Liver (tissue), 9 donors: ENCODE data around the gene ALDH1A2. TPM values are rescaled to one million over a fixed set of nuclear protein-coding genes. Genes with fewer than 3 reads are reported as not detected.

Experiments used
- DNase-seq: peaks from one replicate; pipeline ENCODE4 v3.0.0-alpha.2; 2017; ENCODE audit warnings: low spot score
- H3K27ac ChIP-seq, 2 donors: one replicate each; pipeline ENCODE4 v1.7.0; 2013; ENCODE audit warnings: inconsistent platforms in 2 of 2, low read length in 2 of 2, control low read depth in 1 of 2, low read depth in 1 of 2, mild to moderate bottlenecking in 1 of 2
- H3K27me3 ChIP-seq, 4 donors: one replicate each; pipeline versions ENCODE4 v1.6.1 to v1.7.0; 2013; ENCODE audit warnings: low read length in 3 of 4, inconsistent platforms in 1 of 4, mild to moderate bottlenecking in 1 of 4, moderate library complexity in 1 of 4; ENCODE audit not compliant: control insufficient read depth in 4 of 4, insufficient read depth in 4 of 4
- H3K36me3 ChIP-seq, 4 donors: one replicate each; pipeline versions ENCODE4 v1.6.1 to v1.7.0; 2013; ENCODE audit warnings: low read length in 3 of 4, mild to moderate bottlenecking in 3 of 4, low read depth in 1 of 4, moderate library complexity in 1 of 4; ENCODE audit not compliant: control insufficient read depth in 4 of 4, insufficient read depth in 3 of 4
- H3K4me1 ChIP-seq, 4 donors: one replicate each; pipeline versions ENCODE4 v1.6.1 to v1.7.0; 2013; ENCODE audit warnings: low read length in 3 of 4, mild to moderate bottlenecking in 3 of 4, moderate library complexity in 1 of 4; ENCODE audit not compliant: control insufficient read depth in 4 of 4, insufficient read depth in 4 of 4
- H3K4me3 ChIP-seq, 3 donors: one replicate each; pipeline versions ENCODE4 v1.6.1 to v1.7.0; 2013; ENCODE audit warnings: low read length in 3 of 3, control low read depth in 1 of 3, low read depth in 1 of 3, mild to moderate bottlenecking in 1 of 3
- H3K9ac ChIP-seq, 2 donors: one replicate each; pipeline ENCODE4 v1.7.0; 2013; ENCODE audit warnings: low read length in 2 of 2, mild to moderate bottlenecking in 2 of 2, moderate library complexity in 2 of 2, control low read depth in 1 of 2, low read depth in 1 of 2
- H3K9me3 ChIP-seq, 4 donors: one replicate each; pipeline versions ENCODE4 v1.6.1 to v1.7.0; 2013; ENCODE audit warnings: low read length in 3 of 4; ENCODE audit not compliant: control insufficient read depth in 4 of 4
- ATF3 ChIP-seq: IDR thresholded peaks from 2 replicates; pipeline ENCODE4 v1.6.1; 2016; ENCODE audit warnings: antibody characterized with exemption
- EGR1 ChIP-seq, 2 donors: IDR thresholded peaks; 2 replicates each; pipeline ENCODE4 v1.6.1; 2016 to 2018; ENCODE audit warnings: antibody characterized with exemption in 2 of 2, low read depth in 2 of 2
- FOXA1 ChIP-seq: IDR thresholded peaks from 2 replicates; pipeline ENCODE4 v1.6.1; 2016; ENCODE audit warnings: antibody characterized with exemption
- FOXA2 ChIP-seq: IDR thresholded peaks from 2 replicates; pipeline ENCODE4 v1.6.1; 2016; ENCODE audit warnings: antibody characterized with exemption
- GABPA ChIP-seq, 2 donors: IDR thresholded peaks in 1 of 2; conservative IDR thresholded peaks in 1 of 2; 2 replicates each; pipeline ENCODE4 v1.6.1; 2016; ENCODE audit warnings: antibody characterized with exemption in 2 of 2, mild to moderate bottlenecking in 1 of 2, moderate library complexity in 1 of 2
- HNF4A ChIP-seq, 2 donors: conservative IDR thresholded peaks; 2 replicates each; pipeline ENCODE4 v1.6.1; 2016; ENCODE audit warnings: antibody characterized with exemption in 2 of 2, mild to moderate bottlenecking in 2 of 2
- HNF4G ChIP-seq: IDR thresholded peaks from 2 replicates; pipeline ENCODE4 v1.6.1; 2016; ENCODE audit warnings: antibody characterized with exemption
- JUND ChIP-seq, 2 donors: IDR thresholded peaks; 2 replicates each; pipeline ENCODE4 v1.6.1; 2016; ENCODE audit warnings: antibody characterized with exemption in 2 of 2
- MAX ChIP-seq: IDR thresholded peaks from 2 replicates; pipeline ENCODE4 v1.6.1; 2016; ENCODE audit warnings: antibody characterized with exemption
- NR2F2 ChIP-seq: IDR thresholded peaks from 2 replicates; pipeline ENCODE4 v1.6.1; 2016; ENCODE audit warnings: antibody characterized with exemption
- RAD21 ChIP-seq, 2 donors: IDR thresholded peaks; 2 replicates each; pipeline ENCODE4 v1.6.1; 2016; ENCODE audit warnings: antibody characterized with exemption in 2 of 2, mild to moderate bottlenecking in 2 of 2
- RXRA ChIP-seq, 2 donors: IDR thresholded peaks; 2 replicates each; pipeline ENCODE4 v1.6.1; 2017 to 2018; ENCODE audit warnings: antibody characterized with exemption in 2 of 2, mild to moderate bottlenecking in 1 of 2
- SP1 ChIP-seq: IDR thresholded peaks from 2 replicates; pipeline ENCODE4 v1.6.1; 2018; ENCODE audit warnings: antibody characterized with exemption, mild to moderate bottlenecking
- TAF1 ChIP-seq: conservative IDR thresholded peaks from 2 replicates; pipeline ENCODE4 v1.6.1; 2016; ENCODE audit warnings: antibody characterized with exemption, mild to moderate bottlenecking
- YY1 ChIP-seq: IDR thresholded peaks from 2 replicates; pipeline ENCODE4 v1.6.1; 2016; ENCODE audit warnings: antibody characterized with exemption, mild to moderate bottlenecking
- ZBTB33 ChIP-seq: IDR thresholded peaks from 2 replicates; pipeline ENCODE4 v1.6.1; 2016; ENCODE audit warnings: antibody characterized with exemption
- WGBS: extraction: QIAGEN DNeasy Blood & Tissue Kit; methylation state at CpG from one replicate; pipeline ENCODE4 v1.1.7; 2013; 5-methylcytosine and 5-hydroxymethylcytosine counted together
- polyA plus RNA-seq, 2 donors: library from polyadenylated mRNA; stranded (reverse) in 1 of 2; unstranded in 1 of 2; fragments of 200-250 nt in 1 of 2; fragments of >200 nt in 1 of 2; fragmentation: Nextera tagmentation in 1 of 2; extraction: Ambion mirVana in 1 of 2; gene quantifications; one replicate each; pipeline versions ENCODE4 v1.2.1 to v1.2.3, GENCODE V29; 2013 to 2015
- total RNA-seq, 2 donors: library from RNA; depleted of rRNA; stranded (reverse); fragments of >200 nt; gene quantifications; one replicate each; pipeline ENCODE4 v1.2.3, GENCODE V29; 2014
- TF ChIP-seq, protein P1 (sequence below): fragments of 150-350 bp; IDR thresholded peaks from 2 replicates; pipeline ENCODE4 v1.5.1; 2017; ENCODE audit warnings: improper control_type of control experiment, low read depth, low read length; ENCODE audit not compliant: missing input control
- TF ChIP-seq, protein P2 (sequence below): IDR thresholded peaks from 2 replicates; pipeline ENCODE4 v1.6.1; 2016; ENCODE audit warnings: antibody characterized with exemption, mild to moderate bottlenecking
- donor health status: healthy.
- donor health status: healthy.
- donor health status: healthy.
- donor health status: healthy.
- donor health status: healthy.

Gene ALDH1A2
- total and polyA plus RNA-seq, 4 donors: 1.2 to 22.7 (median 14.0) TPM

GRCh38 chr15:58078591-58078990, 13.1 kb upstream of the ALDH1A2 start:
- H3K27me3 ChIP-seq: no peaks in the 10 kb centered on the region
- H3K27ac ChIP-seq: no peak overlapping the region
- H3K9me3 ChIP-seq: no peaks in the 10 kb centered on the region
- no peak for DNase-seq
- no peak overlapping the region for H3K9ac ChIP-seq
- TF ChIP-seq YY1: no peak
- TF ChIP-seq TAF1: no peak
- TF ChIP-seq SP1: no peak
- peaks cover 0 to 5% (median 5%) of the 10 kb centered on the region in 4 donors for H3K4me1 ChIP-seq
- H3K4me3 ChIP-seq: no peak overlapping the region
- H3K36me3 ChIP-seq: no peaks in the 10 kb centered on the region

GRCh38 chr15:58077427-58077826, 11.9 kb upstream of the ALDH1A2 start:
- DNase-seq: no peak
- Histone ChIP-seq H3K27me3 (no peaks in the 10 kb centered on the region), H3K4me1 (peaks cover 0 to 5% (median 5%) of the 10 kb centered on the region in 4 donors), H3K9ac (peak overlapping the region in 1 of 2 donors; percentile 36), H3K9me3 (no peaks in the 10 kb centered on the region), H3K4me3 (no peak overlapping the region), H3K27ac (no peak overlapping the region), H3K36me3 (no peaks in the 10 kb centered on the region)
- TF ChIP-seq, protein P1, sequence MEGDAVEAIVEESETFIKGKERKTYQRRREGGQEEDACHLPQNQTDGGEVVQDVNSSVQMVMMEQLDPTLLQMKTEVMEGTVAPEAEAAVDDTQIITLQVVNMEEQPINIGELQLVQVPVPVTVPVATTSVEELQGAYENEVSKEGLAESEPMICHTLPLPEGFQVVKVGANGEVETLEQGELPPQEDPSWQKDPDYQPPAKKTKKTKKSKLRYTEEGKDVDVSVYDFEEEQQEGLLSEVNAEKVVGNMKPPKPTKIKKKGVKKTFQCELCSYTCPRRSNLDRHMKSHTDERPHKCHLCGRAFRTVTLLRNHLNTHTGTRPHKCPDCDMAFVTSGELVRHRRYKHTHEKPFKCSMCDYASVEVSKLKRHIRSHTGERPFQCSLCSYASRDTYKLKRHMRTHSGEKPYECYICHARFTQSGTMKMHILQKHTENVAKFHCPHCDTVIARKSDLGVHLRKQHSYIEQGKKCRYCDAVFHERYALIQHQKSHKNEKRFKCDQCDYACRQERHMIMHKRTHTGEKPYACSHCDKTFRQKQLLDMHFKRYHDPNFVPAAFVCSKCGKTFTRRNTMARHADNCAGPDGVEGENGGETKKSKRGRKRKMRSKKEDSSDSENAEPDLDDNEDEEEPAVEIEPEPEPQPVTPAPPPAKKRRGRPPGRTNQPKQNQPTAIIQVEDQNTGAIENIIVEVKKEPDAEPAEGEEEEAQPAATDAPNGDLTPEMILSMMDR: peak; percentile 38
- TF ChIP-seq JUND (IDR thresholded peaks at IDR 0.05): no peak
- no peak for TF ChIP-seq NR2F2
- TF ChIP-seq, protein P2, sequence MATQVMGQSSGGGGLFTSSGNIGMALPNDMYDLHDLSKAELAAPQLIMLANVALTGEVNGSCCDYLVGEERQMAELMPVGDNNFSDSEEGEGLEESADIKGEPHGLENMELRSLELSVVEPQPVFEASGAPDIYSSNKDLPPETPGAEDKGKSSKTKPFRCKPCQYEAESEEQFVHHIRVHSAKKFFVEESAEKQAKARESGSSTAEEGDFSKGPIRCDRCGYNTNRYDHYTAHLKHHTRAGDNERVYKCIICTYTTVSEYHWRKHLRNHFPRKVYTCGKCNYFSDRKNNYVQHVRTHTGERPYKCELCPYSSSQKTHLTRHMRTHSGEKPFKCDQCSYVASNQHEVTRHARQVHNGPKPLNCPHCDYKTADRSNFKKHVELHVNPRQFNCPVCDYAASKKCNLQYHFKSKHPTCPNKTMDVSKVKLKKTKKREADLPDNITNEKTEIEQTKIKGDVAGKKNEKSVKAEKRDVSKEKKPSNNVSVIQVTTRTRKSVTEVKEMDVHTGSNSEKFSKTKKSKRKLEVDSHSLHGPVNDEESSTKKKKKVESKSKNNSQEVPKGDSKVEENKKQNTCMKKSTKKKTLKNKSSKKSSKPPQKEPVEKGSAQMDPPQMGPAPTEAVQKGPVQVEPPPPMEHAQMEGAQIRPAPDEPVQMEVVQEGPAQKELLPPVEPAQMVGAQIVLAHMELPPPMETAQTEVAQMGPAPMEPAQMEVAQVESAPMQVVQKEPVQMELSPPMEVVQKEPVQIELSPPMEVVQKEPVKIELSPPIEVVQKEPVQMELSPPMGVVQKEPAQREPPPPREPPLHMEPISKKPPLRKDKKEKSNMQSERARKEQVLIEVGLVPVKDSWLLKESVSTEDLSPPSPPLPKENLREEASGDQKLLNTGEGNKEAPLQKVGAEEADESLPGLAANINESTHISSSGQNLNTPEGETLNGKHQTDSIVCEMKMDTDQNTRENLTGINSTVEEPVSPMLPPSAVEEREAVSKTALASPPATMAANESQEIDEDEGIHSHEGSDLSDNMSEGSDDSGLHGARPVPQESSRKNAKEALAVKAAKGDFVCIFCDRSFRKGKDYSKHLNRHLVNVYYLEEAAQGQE: no peak
- TF ChIP-seq YY1: no peak
- TF ChIP-seq ZBTB33: no peak
- TF ChIP-seq RAD21 (IDR thresholded peaks at IDR 0.05): peak; percentile 81 to 86
- TF ChIP-seq TAF1: no peak
- TF ChIP-seq SP1: no peak
- no peak for TF ChIP-seq ATF3
- peak; percentile 91 for TF ChIP-seq FOXA1
- peak; percentile 41 to 45 for TF ChIP-seq HNF4A (conservative IDR thresholded peaks at IDR 0.05)
- no peak for TF ChIP-seq EGR1 (IDR thresholded peaks at IDR 0.05; ENCODE audit: low read depth in 2 of 2)
- peak; percentile 97 for TF ChIP-seq FOXA2
- TF ChIP-seq GABPA (IDR thresholded peaks at IDR 0.05 in 1 of 2, conservative IDR thresholded peaks at IDR 0.05 in 1 of 2): no peak
- TF ChIP-seq MAX: no peak
- no peak for TF ChIP-seq HNF4G
- peak; percentile 52 to 59 for TF ChIP-seq RXRA (IDR thresholded peaks at IDR 0.05)
- 9% methylated on average over 1 of the region's 1 CpG for WGBS
